ENCODE data around the gene MAT2B.

Gene MAT2B

DNA sequence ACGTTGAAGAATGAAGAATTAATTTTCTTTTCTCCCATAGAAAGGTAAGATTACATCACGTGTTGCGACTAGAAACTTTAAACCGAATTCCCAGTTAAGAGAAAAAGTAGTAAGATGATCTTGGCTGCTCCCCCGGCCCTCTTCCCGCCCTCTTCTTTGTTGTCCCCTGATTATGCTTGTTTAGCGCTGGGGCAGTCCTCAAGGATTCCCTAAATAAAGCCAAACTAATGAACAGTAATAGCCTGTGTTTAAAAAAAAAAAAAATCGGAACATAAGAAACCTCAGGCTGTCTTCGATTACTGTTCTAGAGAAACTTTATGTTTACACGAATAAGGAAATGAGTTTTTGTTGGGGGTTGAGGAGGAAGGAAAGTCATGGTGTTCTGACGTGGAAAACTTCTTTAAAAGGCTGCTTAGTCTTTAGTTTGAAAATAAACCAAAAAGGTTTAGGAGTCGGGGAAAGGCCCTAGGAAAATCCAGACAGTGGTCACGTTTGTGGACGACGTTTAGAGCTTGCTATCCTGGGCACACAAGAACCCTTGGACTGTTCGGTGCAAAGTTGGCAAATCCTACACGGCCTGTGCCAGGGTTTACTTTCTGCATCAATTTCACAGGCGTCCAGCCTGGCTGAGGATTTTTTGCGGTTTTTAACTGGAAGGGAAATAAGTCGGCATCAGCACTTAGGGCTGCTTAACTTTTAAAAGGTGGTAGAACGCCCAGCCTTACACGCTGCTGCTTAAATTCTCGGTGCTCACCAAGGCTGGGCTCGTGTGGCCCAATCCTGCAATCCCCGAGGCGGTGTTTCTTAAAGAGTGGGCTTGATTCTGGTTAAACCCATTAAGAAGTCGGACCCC lies 1.1 kb upstream of the MAT2B start:
- WGBS, 2 donors (ENCODE audit: extremely low coverage in 2 of 2, insufficient read length in 2 of 2, insufficient replicate concordance in 1 of 2), result no CpG with 5 or more reads among the region's 27 CpGs
- H3K9ac ChIP-seq (ENCODE audit: low read depth, low read length, poor library complexity), result peak overlapping the region; percentile 64
- H3K4ac ChIP-seq (ENCODE audit: low read length), result no peak overlapping the region
- peak overlapping the region; percentile 10 for H2BK120ac ChIP-seq (ENCODE audit: low read depth, low read length)
- H2BK5ac ChIP-seq (ENCODE audit: low read length), result no peak overlapping the region
- H3K14ac ChIP-seq (ENCODE audit: low read length), result no peak overlapping the region
- H3K23ac ChIP-seq (ENCODE audit: low read depth, low read length, poor library complexity), result no peak overlapping the region
- H3K79me1 ChIP-seq (ENCODE audit: low read depth, low read length), result no peaks in the 10 kb centered on the region
- H3K4me2 ChIP-seq (ENCODE audit: insufficient read depth, low read length, poor library complexity, severe bottlenecking), result peak overlapping the region; percentile 54
- H4K91ac ChIP-seq (ENCODE audit: low read depth, low read length, poor library complexity), result no peak overlapping the region
- H3K36me3 ChIP-seq (replicated peaks in 1 of 2; ENCODE audit: control insufficient read depth in 2 of 2, insufficient read depth in 2 of 2, low read length in 2 of 2), result peaks cover 0 to 11% of the 10 kb centered on the region in 2 donors
- H4K8ac ChIP-seq (ENCODE audit: low read depth, low read length), result no peak overlapping the region
- no peaks in the 10 kb centered on the region for H3K27me3 ChIP-seq (ENCODE audit: control insufficient read depth in 3 of 3, insufficient read depth in 3 of 3, low read depth in 1 of 3, low read length in 3 of 3)
- H2BK12ac ChIP-seq (ENCODE audit: low read length), result no peak overlapping the region
- peaks cover 3 to 16% of the 10 kb centered on the region in 2 donors for H3K4me1 ChIP-seq (ENCODE audit: control insufficient read depth in 2 of 2, insufficient read depth in 1 of 2, low read depth in 1 of 2, low read length in 2 of 2)
- H2BK15ac ChIP-seq (ENCODE audit: low read length), result no peak overlapping the region
- H3K18ac ChIP-seq (ENCODE audit: low read length), result peak overlapping the region; percentile 69
- H2AK5ac ChIP-seq (ENCODE audit: low read depth, low read length), result no peak overlapping the region
- peak overlapping the region; percentile 57 for H2AFZ ChIP-seq (ENCODE audit: low read length)
- H3K9me3 ChIP-seq (replicated peaks in 1 of 2; ENCODE audit: control insufficient read depth in 2 of 2, insufficient read depth in 1 of 2, low read depth in 1 of 2, low read length in 2 of 2), result no peaks in the 10 kb centered on the region
- peak overlapping the region; percentile 1 to 63 for H3K4me3 ChIP-seq (ENCODE audit: low read length in 2 of 2)
- DNase-seq (ENCODE audit: low spot score), result peak; percentile 27
- H3K27ac ChIP-seq (replicated peaks; ENCODE audit: low read length), result peak overlapping the region; percentile 87

DNA sequence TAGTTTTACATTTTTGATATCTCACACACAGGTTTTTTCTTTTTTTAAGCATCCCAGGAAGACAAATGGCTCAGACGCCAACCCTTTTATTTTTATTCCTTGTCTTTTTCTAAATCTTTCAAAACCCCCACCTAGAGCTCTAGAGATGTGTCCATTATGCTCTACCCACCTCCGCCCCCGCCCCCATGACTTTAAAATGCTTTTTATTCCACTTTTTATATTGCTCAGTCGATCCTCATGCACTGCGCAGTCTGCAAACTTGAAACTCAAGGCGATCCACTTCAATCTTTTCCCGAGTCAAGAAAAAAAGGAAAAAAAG lies 411 bp upstream of the MAT2B start:
- Histone ChIP-seq H2BK120ac (ENCODE audit: low read depth, low read length) (no peak overlapping the region), H4K8ac (ENCODE audit: low read depth, low read length) (no peak overlapping the region), H2BK12ac (ENCODE audit: low read length) (no peak overlapping the region), H3K18ac (ENCODE audit: low read length) (no peak overlapping the region), H3K4ac (ENCODE audit: low read length) (no peak overlapping the region), H3K4me1 (ENCODE audit: control insufficient read depth in 2 of 2, insufficient read depth in 1 of 2, low read depth in 1 of 2, low read length in 2 of 2) (peaks cover 3 to 16% of the 10 kb centered on the region in 2 donors), H3K4me3 (ENCODE audit: low read length in 2 of 2) (peak overlapping the region; percentile 63 to 75), H3K23ac (ENCODE audit: low read depth, low read length, poor library complexity) (no peak overlapping the region), H2AFZ (ENCODE audit: low read length) (peak overlapping the region; percentile 85), H2AK5ac (ENCODE audit: low read depth, low read length) (no peak overlapping the region), H2BK5ac (ENCODE audit: low read length) (no peak overlapping the region), H3K14ac (ENCODE audit: low read length) (no peak overlapping the region), H3K9me3 (replicated peaks in 1 of 2; ENCODE audit: control insufficient read depth in 2 of 2, insufficient read depth in 1 of 2, low read depth in 1 of 2, low read length in 2 of 2) (no peaks in the 10 kb centered on the region), H2BK15ac (ENCODE audit: low read length) (no peak overlapping the region), H3K36me3 (replicated peaks in 1 of 2; ENCODE audit: control insufficient read depth in 2 of 2, insufficient read depth in 2 of 2, low read length in 2 of 2) (peaks cover 0 to 18% of the 10 kb centered on the region in 2 donors), H4K91ac (ENCODE audit: low read depth, low read length, poor library complexity) (no peak overlapping the region), H3K9ac (ENCODE audit: low read depth, low read length, poor library complexity) (no peak overlapping the region), H3K27me3 (ENCODE audit: control insufficient read depth in 3 of 3, insufficient read depth in 3 of 3, low read depth in 1 of 3, low read length in 3 of 3) (no peaks in the 10 kb centered on the region), H3K4me2 (ENCODE audit: insufficient read depth, low read length, poor library complexity, severe bottlenecking) (peak overlapping the region; percentile 77), H3K27ac (replicated peaks; ENCODE audit: low read length) (peak overlapping the region; percentile 87), H3K79me1 (ENCODE audit: low read depth, low read length) (no peaks in the 10 kb centered on the region)
- no CpG with 5 or more reads among the region's 7 CpGs for WGBS, 2 donors (ENCODE audit: extremely low coverage in 2 of 2, insufficient read length in 2 of 2, insufficient replicate concordance in 1 of 2)
- no peak for DNase-seq (ENCODE audit: low spot score)

DNA sequence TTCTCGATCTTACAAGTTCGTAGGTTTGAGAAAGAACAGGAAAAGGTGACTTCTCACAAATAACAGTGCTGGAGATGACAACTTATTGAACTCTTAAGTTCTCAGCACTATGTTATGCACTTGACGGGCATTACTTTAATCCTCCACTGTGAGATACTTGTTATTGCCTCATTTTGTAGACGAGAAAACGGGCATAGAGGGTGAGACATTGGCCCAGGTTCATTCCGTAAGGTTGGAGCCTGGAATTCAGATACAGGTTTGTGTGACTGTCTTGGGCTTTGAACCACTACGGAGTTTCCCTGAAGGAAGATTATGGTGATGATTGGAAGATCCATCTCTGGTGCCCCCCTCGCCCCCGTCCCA lies 657 bp downstream of the MAT2B start:
- no peaks in the 10 kb centered on the region for H3K79me1 ChIP-seq (ENCODE audit: low read depth, low read length)
- H2BK15ac ChIP-seq (ENCODE audit: low read length), result no peak overlapping the region
- H2BK120ac ChIP-seq (ENCODE audit: low read depth, low read length), result no peak overlapping the region
- no peaks in the 10 kb centered on the region for H3K27me3 ChIP-seq (ENCODE audit: control insufficient read depth in 3 of 3, insufficient read depth in 3 of 3, low read depth in 1 of 3, low read length in 3 of 3)
- H3K23ac ChIP-seq (ENCODE audit: low read depth, low read length, poor library complexity), result no peak overlapping the region
- no peak overlapping the region for H3K14ac ChIP-seq (ENCODE audit: low read length)
- no peak overlapping the region for H4K8ac ChIP-seq (ENCODE audit: low read depth, low read length)
- H3K36me3 ChIP-seq (replicated peaks in 1 of 2; ENCODE audit: control insufficient read depth in 2 of 2, insufficient read depth in 2 of 2, low read length in 2 of 2), result peaks cover 0 to 25% of the 10 kb centered on the region in 2 donors
- DNase-seq (ENCODE audit: low spot score), result no peak
- peak overlapping the region; percentile 53 for H3K9ac ChIP-seq (ENCODE audit: low read depth, low read length, poor library complexity)
- H3K4me3 ChIP-seq (ENCODE audit: low read length in 2 of 2), result peak overlapping the region; percentile 63 to 95
- H2AK5ac ChIP-seq (ENCODE audit: low read depth, low read length), result no peak overlapping the region
- H3K4me2 ChIP-seq (ENCODE audit: insufficient read depth, low read length, poor library complexity, severe bottlenecking), result peak overlapping the region; percentile 65
- peaks cover 3 to 16% of the 10 kb centered on the region in 2 donors for H3K4me1 ChIP-seq (ENCODE audit: control insufficient read depth in 2 of 2, insufficient read depth in 1 of 2, low read depth in 1 of 2, low read length in 2 of 2)
- no CpG with 5 or more reads among the region's 9 CpGs for WGBS, 2 donors (ENCODE audit: extremely low coverage in 2 of 2, insufficient read length in 2 of 2, insufficient replicate concordance in 1 of 2)
- no peak overlapping the region for H2BK12ac ChIP-seq (ENCODE audit: low read length)
- no peak overlapping the region for H3K18ac ChIP-seq (ENCODE audit: low read length)
- no peak overlapping the region for H3K4ac ChIP-seq (ENCODE audit: low read length)
- no peak overlapping the region for H2AFZ ChIP-seq (ENCODE audit: low read length)
- H2BK5ac ChIP-seq (ENCODE audit: low read length), result peak overlapping the region; percentile 53
- H3K9me3 ChIP-seq (replicated peaks in 1 of 2; ENCODE audit: control insufficient read depth in 2 of 2, insufficient read depth in 1 of 2, low read depth in 1 of 2, low read length in 2 of 2), result no peaks in the 10 kb centered on the region
- H4K91ac ChIP-seq (ENCODE audit: low read depth, low read length, poor library complexity), result no peak overlapping the region
- no peak overlapping the region for H3K27ac ChIP-seq (replicated peaks; ENCODE audit: low read length)

DNA sequence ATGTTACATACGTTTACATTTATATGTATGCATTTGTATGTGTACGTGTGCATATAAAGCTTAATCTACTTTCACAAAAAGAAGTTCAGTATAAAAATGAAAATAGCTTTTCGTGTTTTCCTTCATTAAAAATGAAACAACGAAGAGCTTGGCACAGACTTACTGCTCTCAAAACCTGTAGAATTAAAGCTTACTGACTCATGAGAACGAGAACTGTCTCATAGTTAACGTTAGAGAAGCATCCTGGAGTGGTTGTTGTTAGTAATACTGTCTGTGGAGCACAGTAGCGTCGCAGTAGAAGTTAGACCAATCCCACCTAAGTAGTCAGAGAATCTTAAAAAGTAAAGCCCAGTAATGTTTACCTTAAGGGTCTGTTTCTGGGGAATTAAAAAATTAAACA lies 1.3 kb downstream of the MAT2B start:
- Histone ChIP-seq H3K23ac (ENCODE audit: low read depth, low read length, poor library complexity) (no peak overlapping the region), H3K9me3 (replicated peaks in 1 of 2; ENCODE audit: control insufficient read depth in 2 of 2, insufficient read depth in 1 of 2, low read depth in 1 of 2, low read length in 2 of 2) (no peaks in the 10 kb centered on the region), H3K18ac (ENCODE audit: low read length) (no peak overlapping the region), H2BK5ac (ENCODE audit: low read length) (no peak overlapping the region), H3K4me2 (ENCODE audit: insufficient read depth, low read length, poor library complexity, severe bottlenecking) (no peak overlapping the region), H3K4me3 (ENCODE audit: low read length in 2 of 2) (peak overlapping the region in 1 of 2 donors; percentile 63), H2BK15ac (ENCODE audit: low read length) (no peak overlapping the region), H3K79me1 (ENCODE audit: low read depth, low read length) (peaks cover 2% of the 10 kb centered on the region), H3K9ac (ENCODE audit: low read depth, low read length, poor library complexity) (no peak overlapping the region), H3K27ac (replicated peaks; ENCODE audit: low read length) (no peak overlapping the region), H2BK12ac (ENCODE audit: low read length) (no peak overlapping the region), H3K14ac (ENCODE audit: low read length) (no peak overlapping the region), H3K4ac (ENCODE audit: low read length) (no peak overlapping the region), H4K8ac (ENCODE audit: low read depth, low read length) (no peak overlapping the region), H2AFZ (ENCODE audit: low read length) (no peak overlapping the region), H3K36me3 (replicated peaks in 1 of 2; ENCODE audit: control insufficient read depth in 2 of 2, insufficient read depth in 2 of 2, low read length in 2 of 2) (peaks cover 0 to 32% of the 10 kb centered on the region in 2 donors), H2BK120ac (ENCODE audit: low read depth, low read length) (no peak overlapping the region), H3K27me3 (ENCODE audit: control insufficient read depth in 3 of 3, insufficient read depth in 3 of 3, low read depth in 1 of 3, low read length in 3 of 3) (no peaks in the 10 kb centered on the region), H3K4me1 (ENCODE audit: control insufficient read depth in 2 of 2, insufficient read depth in 1 of 2, low read depth in 1 of 2, low read length in 2 of 2) (peaks cover 3 to 16% of the 10 kb centered on the region in 2 donors), H2AK5ac (ENCODE audit: low read depth, low read length) (no peak overlapping the region), H4K91ac (ENCODE audit: low read depth, low read length, poor library complexity) (no peak overlapping the region)
- DNase-seq (ENCODE audit: low spot score), result no peak
- no CpG with 5 or more reads among the region's 8 CpGs for WGBS, 2 donors (ENCODE audit: extremely low coverage in 2 of 2, insufficient read length in 2 of 2, insufficient replicate concordance in 1 of 2)
